Hypothalamus (tissue), 51 donors: Measurements from ENCODE around the gene MAD1L1.
"Not testable (repeated sequence)": the region's sequence is repeated elsewhere in the genome, so short reads cannot be mapped to it uniquely, and the experiment has no call there.

Source experiments
- DNase-seq, 51 donors: peaks; one replicate each; lab custom pipeline; 2025; lab: John Stamatoyannopoulos, UW

MAD1L1 gene

GRCh38 chr7:2163600-2164555 is 68.9 kb downstream of the MAD1L1 start:
- no peak for DNase-seq

- no peak for DNase-seq
These were observed 69.8 kb downstream of the MAD1L1 start for GRCh38 chr7:2162959-2163358.

- not testable (repeated sequence) for DNase-seq
These were observed 70.5 kb downstream of the MAD1L1 start for GRCh38 chr7:2162004-2162902.

- no peak for DNase-seq
These were observed 73.6 kb downstream of the MAD1L1 start for GRCh38 chr7:2159176-2159520.

- DNase-seq: no peak
These were observed 74.2 kb downstream of the MAD1L1 start for GRCh38 chr7:2158331-2159175.

GRCh38 chr7:2157473-2158279 is 75.1 kb downstream of the MAD1L1 start:
- DNase-seq: peak in 36 of 51 donors; percentile 17 to 79 (median 51)

- no peak for DNase-seq
These were observed 75.8 kb downstream of the MAD1L1 start for GRCh38 chr7:2156756-2157472.

GRCh38 chr7:2154831-2155230 is 77.9 kb downstream of the MAD1L1 start:
- DNase-seq: no peak

- no peak for DNase-seq
These were observed 78.6 kb downstream of the MAD1L1 start for GRCh38 chr7:2154121-2154520.

GRCh38 chr7:2152646-2153045 is 80.1 kb downstream of the MAD1L1 start:
- DNase-seq: no peak

- DNase-seq: peak in 1 of 51 donors; percentile 29
These were observed 80.7 kb downstream of the MAD1L1 start for GRCh38 chr7:2151801-2152612.

- DNase-seq: peak in 19 of 51 donors; percentile 11 to 53 (median 31)
These were observed 81.5 kb downstream of the MAD1L1 start for GRCh38 chr7:2151237-2151636.

- DNase-seq: no peak
These were observed 82.3 kb downstream of the MAD1L1 start for GRCh38 chr7:2150445-2150815.

GRCh38 chr7:2149672-2150444 is 82.9 kb downstream of the MAD1L1 start:
- DNase-seq: no peak

- no peak for DNase-seq
These were observed 83.9 kb downstream of the MAD1L1 start for GRCh38 chr7:2148814-2149213.

GRCh38 chr7:2148189-2148588 is 84.6 kb downstream of the MAD1L1 start:
- no peak for DNase-seq
